ENCODE data around the gene ITK.
A peak's percentile ranks its signal among the peaks of the same experiment; 100 is the strongest.
"Not testable (repeated sequence)": the region's sequence is repeated elsewhere in the genome, so short reads cannot be mapped to it uniquely, and the experiment has no call there.

ITK gene

DNA sequence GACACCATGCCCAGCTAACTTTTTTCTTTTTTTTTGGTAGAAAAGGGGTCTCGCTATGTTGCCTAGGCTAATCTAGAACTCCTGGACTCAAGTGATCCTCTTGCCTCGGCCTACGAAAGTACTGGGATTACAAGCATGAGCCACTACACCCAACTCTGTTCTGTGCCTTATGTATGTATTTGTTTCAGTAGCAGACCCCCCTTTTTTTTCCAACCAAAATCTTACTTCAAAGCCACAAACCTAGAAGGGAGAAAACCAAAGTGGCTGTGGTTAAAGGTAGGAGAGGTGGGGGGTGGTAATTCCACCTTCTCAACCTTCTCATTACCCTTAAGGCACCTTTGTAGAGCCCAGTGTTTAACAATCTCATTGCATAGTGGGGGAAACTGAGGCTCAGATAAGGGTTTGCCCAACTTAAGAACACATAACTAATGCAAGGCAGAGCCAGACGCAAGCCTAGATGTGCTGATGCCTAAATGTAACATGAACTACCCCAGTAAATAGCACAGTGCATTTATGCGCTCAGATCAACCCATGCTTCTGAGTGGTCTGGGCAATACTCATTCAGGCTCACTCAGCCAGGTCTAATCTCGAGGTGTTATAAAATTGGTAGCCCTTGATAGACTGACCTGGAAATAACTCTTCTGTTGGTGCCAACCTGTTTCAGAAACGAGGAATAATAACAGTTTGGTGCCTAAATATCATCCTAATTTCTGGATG lies 33.0 kb downstream of the ITK start:
- DNase-seq = no peak

DNA sequence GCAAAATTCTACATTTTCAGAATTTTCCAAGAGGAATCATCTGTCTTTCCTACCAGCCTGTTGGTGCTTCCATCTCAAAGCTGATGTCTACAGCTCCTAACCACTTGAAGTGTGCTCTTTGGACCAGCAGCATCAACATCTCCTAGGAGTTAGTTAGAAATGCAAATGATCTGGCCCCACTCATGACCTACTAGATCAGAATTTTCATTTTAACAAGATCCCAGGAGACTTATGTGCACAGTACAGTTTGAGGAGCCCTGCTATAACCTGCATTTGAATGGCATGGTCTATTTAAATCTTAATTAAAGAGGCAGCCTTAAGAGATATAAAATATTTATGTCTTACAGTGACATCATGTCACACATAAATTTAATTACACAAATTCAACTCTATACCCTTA lies 33.8 kb downstream of the ITK start:
- no peak for DNase-seq

DNA sequence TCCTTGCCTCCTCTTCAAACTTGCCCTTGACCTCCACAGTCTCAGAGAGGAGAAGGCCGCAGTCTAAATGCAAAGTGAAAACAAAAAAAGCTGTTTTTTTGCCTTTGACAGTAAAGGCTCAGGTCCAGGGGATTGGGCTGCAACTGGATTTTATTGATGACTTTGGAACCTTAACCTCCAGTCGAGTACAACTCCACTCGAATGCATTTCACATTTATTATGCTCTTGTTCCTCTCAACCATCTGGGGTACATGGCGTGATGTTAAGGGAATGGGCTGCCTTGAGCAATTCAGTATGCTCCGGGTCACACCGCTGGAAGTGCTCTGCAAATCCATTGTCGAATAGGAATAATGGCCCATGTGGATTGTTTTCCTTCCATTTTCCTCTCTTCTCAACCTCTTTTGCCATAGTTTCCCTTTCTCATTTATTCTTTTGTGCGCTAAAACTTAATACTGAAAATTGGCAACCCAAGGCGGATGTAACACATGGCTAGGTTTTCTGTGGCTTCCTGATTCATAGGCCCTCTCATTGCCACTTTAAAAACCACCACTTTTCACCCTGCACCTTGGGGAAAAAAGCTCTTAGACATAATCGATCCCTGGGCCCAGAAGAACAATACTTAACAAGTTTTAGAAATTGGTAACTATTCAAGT lies 34.3 kb downstream of the ITK start:
- no peak for DNase-seq

DNA sequence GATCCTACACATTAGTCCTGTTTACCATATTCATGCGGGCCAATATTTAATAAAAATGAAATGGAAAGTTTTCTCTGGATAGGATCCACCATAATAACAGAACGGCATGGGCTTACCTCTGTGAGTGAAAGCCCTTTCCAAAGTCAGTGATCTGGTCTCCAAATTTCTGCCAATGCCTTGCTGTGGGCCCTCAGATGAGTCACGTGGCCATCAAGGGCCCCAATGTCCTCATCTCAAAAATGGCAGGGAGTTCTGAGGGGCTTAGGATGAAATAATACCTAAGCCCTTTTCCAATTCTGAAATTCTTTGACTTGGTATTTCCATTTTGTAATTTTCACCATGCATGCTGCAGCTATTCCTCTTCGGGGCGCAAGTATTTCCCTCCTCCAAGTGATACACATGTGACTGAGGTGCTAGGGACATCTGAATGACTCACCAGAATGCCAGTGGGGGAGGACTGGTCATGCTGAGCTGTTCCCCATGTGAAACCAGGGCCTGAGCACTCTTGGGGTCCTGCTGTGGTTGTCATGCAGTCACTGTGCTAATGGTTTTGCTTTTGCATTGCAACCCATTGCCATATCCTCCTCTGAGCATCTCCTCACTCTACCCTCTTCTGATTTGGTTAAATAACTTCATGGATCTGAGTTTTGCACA lies 35.0 kb downstream of the ITK start:
- DNase-seq = no peak

DNA sequence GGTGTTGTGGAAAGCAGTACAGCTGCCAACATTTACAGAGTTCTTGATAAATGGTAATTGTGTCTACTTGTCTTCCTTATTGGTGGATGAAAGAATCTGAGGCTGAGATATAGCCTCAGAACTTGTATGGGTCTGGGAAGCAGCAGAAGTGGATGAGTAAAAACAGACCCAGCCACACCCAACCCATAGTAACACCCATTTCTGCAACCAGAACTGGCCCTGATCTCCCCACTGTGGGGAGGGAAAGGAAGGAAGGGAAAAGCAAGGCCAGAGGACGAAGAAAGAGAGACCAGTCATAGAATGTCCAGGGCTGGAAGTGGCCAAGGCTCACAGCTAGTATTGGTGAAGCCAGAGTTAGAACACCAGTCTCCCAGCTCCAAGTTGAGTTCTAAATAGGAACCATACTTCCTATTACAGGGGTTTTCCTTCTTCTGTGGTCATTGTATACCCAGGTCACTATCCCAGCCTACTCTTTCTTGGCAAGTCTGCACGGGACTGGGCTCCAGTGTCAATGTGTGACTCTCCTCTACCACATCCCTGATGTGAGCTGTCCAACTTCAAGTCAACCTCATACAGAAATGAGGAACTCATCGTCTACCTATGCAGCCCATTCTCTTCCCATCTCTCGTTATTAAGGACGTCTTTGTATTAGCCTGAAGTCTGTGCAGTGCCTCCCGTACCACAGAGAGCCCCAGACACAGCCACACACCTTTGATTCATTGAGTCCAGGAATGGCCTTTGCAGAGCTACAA lies 35.9 kb downstream of the ITK start:
- DNase-seq = no peak

DNA sequence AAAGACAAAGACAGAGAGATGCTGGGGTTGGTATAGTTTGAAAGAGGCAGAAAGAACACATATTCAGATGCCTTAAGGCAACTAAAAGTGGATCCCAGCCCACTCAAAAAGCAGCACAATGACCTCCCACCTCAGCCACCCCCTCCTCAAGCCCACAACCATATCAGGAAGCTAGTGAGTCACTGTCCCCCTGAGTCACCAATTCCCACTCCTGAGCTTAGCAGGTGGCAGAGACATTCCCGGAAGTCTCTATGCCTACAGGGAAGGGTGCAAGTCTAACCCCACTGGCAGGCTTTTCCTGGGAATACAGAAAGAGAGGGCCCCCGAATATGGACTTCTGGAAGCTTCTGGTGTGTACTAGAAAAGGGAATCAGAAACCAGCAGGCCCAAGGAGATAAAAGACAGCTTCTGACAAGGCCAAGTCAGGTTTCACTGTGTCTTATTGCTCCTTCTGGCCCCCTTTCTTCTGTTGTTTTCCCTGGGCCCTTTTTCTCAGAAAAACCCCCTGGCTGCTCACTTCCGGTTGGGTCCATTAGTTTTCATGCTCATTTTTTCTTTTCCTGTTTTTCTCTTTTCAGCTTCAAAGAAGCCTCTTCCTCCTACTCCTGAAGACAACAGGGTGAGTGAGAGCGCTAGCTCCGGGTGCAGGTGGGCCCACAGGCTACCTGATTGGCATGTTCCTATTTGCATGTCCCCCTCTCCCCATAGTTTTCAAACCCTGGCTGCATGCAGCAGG lies 36.8 kb downstream of the ITK start:
- no peak for DNase-seq

DNA sequence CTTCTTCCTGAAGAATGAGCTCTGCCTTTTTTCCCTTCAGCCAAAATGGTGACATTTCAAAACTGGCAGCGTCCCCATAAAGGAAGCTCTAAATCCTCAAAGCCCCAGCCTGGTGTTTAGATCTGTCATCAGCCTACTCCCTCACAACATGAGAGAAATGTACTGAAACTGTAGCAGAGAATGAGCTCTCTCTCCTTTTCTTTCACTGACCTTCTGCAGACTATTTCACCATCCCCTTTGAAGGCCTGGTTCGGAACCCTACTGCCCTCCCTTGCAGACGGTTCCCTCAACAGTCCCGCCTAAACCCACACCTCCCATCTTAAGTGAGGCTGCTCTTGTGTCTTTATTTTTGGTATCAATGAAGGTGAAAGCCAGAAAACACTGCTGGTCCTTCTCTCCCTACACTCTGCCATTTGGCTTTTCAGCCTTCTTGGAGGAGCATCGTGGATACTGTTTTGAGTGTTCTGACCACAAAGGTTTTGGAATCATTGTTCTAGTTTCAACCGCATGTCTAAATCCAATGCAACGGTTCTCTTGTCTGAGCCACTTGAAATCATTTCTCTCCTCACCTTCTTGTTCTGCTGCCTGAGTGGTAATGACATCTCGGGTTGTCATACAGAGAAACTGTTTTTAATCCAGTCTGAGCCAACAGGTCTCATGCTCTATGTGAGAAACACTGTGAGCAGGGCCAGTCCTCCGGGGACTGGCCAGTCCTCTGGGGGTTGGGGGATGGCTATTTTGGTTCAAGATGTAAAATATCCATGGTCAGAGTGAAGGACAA lies 39.0 kb downstream of the ITK start:
- DNase-seq = peak; percentile 77

DNA sequence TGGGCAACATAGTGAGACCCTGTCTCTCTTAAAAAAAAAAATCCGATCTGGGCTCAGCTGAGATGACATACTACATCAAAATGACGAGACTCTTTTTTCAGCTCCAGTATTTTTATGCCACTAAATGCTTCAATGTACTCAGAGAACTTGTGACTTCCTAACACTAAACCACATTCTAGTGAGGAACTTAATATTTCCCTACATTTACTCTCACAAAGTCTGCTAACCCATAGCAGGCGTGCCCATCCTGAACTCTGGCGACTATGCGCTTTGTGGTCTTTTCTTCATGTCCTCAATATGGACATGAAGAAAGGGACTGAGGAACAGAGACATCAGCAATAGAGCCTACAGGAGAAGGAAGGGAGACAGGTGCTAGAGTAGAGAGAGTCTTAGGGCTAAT lies 41.3 kb downstream of the ITK start:
- DNase-seq = no peak

DNA sequence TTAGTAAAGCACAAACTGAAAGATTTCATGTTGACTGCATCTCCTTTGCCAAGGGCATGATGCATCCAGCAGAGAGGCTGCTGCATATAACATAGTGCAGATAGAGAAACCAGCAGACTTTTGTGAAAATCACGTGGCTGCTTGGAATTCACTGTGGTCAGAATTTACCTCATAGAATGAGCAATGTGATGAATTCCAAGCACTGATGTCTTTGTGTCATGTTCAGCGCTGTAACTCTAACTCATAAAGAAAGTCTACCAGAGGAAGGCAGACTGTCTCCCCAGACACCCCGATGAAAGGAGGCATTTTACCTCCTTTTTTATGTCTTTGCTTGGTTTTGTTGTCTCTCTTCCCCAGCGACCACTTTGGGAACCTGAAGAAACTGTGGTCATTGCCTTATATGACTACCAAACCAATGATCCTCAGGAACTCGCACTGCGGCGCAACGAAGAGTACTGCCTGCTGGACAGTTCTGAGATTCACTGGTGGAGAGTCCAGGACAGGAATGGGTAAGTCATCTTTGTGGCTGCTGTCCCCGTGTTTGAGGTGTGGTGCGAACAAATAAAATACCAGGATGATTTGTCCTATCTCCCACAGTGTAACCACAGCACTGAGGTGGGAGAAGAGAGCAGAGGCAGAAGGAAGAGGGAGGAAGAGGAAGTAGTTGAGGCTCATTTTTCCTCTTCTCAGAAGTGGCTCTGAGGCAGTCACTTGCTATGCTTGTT lies 42.0 kb downstream of the ITK start:
- peak; percentile 92 for DNase-seq

DNA sequence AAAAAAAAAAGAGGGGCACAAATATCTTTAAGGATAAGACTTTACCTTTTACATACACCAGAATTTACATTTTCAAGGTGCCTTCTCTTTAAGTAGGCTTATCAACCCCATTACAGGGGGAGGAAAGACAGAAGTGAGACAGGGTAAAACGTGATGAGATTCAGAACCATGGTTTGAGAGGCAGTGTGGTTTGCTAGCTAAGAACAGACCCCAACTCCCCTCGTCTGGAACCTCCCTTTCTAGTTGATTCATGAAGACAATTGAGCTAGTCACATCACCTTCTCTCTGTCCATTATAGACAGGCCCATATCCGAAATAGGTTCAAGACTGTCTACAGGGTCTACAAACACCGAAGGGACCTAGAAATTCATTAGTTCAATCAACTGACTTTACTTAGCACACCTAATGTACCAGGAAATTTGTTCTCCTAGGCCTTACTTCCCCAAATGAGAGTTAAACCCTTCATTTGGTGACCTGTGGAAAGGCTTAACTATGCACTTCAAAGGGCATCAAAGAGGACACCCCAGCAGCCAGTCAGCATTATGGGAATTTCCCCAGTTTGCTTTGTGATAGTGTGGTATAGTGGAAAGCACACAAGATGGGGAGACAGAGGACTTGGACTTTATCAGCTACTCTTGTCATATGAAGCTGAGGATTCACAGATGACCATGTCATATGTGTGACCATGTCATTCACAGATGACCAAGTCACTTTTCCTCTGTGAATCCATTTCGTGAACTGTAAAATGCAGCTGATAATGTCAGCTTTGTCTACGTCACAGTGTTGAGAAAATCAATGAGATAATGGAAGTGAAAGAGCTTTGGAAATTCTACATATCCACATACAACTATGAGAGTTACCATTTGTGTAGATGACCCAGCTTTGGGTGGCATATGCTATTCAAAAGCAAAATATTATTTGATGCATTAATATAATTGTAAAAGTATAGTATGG lies 45.1 kb downstream of the ITK start:
- DNase-seq = no peak

DNA sequence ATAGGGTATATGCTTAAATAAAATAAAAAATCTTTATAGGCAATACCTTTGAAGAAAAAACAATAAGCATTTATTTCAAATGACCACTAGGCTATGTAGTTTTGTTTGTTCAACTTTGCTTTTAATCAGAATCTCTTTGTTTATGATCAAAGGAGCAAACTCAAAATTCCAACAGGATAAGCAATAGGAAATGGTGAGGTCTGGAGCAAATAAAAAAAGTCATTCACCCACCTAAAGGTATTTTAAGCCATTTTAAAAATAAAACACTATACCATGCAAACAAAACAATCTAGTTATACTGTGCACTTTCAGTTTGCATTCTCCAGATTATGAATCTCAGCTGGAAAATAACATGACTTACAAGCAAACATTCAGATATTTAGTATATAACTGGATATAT lies 50.0 kb downstream of the ITK start:
- no peak for DNase-seq

DNA sequence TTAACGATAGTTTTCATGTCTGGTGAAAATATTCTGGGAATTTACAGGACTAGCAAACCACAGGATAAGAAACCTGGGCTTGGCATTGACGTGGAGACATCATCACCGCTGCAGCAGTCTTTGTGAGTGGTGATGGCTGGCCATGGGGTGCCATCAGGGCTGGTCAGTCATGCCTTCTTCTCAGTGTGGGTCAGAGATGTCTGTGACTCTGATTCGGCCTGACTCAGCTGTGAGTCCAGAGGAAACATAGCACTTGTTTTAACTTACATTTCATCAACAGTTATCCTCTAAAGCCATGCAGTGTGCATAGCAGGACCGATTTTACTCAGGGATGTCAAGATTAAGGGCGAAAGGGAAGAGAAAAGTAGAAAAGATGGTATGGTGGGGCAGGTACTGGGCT lies 52.1 kb downstream of the ITK start:
- DNase-seq = no peak

DNA sequence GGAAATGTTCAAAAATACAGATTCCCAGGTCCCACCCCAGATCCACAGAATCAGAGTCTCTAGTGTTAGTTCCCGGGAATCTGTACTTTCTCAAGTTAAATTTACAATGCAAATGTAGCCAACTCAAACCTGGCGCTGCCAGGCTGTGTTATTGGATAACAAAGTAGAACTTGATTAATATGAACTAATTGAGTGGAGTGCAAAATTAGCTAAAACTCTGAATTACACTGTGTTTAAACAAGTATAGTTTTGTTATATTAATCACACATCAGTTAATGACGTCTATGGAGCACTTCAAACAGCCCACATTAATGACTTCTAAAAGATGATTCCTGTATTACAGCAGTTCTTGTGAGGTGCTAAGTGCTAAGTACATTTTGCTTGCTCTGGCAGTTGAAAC lies 52.9 kb downstream of the ITK start:
- no peak for DNase-seq

DNA sequence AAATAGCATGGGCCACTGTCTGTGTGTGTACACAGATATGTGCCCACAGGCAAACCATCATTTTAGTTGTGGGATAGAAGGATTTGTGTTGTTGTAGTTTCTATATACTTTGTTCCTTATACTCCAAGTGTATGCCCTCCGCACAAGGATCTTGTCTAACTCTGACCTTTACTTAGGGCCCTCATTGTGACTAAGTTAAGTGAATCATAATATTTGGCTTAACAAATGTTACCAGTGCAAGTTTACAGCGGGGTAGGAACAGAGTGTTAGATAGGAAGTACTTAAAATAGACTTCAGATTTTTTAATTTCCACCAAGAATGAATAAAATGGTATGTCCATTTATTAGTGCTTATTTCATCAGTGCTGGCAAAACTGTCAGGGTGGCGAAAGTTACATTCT lies 55.8 kb downstream of the ITK start:
- no peak for DNase-seq

DNA sequence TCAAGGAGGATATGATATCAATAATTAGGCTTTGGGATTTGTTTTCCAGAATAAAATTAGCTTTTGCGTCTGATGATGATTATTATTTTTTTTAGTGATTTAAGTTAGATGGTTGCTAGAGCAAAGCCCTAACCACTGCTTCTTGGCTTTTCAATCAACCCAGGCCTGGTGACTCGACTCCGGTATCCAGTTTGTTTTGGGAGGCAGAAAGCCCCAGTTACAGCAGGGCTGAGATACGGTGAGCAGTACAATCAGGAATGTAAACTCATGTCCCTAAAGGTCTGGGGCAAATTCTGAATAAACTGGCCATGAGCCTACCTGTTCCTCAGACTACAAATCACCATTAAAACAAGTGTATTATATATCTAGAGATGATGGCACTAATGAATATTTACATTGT lies 60.8 kb downstream of the ITK start:
- peak; percentile 14 for DNase-seq

DNA sequence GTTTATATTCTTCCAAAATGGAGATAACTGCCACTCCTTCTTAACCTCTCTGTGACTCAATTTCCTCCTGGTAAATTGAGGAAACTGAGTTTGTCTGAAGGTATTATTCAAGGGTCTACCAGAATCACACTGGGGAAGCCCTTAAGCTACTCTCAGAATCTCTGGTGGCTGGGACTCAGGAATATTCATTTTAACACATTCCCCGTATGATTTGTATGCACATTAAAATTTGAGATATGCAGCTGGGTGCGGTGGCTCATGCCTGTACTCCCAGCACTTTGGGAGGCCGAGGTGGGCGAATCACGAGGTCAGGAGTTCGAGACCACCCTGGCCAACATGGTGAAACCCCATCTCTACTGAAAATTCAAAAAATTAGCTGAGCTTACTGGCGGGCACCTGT lies 64.1 kb downstream of the ITK start:
- DNase-seq = not testable (repeated sequence)

DNA sequence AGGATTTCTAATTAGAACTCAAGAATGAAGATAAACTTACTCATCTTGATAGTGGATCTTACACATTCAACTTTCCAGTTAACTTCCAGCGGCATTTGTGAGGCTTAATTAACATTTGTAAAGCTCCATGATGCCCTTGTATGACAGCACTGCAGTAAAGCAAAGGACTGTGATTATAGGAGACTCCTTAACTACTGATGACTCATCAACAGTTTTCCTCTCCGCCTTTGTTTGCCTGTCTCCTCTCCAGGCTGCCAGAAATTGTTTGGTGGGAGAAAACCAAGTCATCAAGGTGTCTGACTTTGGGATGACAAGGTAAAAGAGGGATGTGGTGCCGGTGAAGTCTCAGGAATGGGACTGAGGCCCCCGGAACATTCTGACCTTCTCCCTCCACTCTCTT lies 64.8 kb downstream of the ITK start:
- no peak for DNase-seq

DNA sequence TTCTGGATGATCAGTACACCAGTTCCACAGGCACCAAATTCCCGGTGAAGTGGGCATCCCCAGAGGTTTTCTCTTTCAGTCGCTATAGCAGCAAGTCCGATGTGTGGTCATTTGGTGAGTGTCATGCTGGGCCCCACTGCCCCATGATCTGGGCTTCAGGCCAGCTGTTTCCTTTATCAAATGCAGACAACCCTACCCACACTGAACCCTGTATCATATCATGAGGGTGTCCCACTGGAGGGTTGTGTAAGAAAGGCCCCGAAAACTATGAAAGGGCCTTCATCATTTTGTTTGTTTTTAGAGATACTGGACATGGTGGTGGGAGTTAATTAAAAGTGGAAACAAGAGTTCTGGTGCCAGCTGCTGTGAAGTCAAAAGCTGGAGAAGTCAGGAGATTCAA lies 65.2 kb downstream of the ITK start:
- DNase-seq = no peak

DNA sequence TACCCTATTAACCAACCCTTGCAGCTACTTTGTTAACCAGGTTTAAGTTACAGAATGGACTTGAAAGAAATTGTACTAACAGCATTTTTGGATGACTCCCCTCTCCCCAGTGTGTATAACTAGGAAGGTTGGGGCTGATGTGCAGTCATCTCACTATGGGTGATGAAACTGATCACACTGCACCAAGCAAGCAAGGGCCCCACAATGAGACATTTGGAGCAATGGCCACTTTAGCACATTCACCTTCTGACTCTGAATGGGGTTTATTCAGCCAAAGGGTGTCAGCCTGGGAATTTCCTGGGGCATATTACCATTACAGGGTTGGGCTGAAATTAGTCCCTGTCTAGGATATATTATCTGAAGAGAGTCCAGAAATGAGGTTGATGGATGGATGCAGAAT lies 66.6 kb downstream of the ITK start:
- DNase-seq = no peak

Measured in fibroblast of skin of abdomen (primary cell).